Measurements from ENCODE around the gene ING1.
"Not testable (repeated sequence)": the region's sequence is repeated elsewhere in the genome, so short reads cannot be mapped to it uniquely, and the experiment has no call there.

The ING1 gene

DNA sequence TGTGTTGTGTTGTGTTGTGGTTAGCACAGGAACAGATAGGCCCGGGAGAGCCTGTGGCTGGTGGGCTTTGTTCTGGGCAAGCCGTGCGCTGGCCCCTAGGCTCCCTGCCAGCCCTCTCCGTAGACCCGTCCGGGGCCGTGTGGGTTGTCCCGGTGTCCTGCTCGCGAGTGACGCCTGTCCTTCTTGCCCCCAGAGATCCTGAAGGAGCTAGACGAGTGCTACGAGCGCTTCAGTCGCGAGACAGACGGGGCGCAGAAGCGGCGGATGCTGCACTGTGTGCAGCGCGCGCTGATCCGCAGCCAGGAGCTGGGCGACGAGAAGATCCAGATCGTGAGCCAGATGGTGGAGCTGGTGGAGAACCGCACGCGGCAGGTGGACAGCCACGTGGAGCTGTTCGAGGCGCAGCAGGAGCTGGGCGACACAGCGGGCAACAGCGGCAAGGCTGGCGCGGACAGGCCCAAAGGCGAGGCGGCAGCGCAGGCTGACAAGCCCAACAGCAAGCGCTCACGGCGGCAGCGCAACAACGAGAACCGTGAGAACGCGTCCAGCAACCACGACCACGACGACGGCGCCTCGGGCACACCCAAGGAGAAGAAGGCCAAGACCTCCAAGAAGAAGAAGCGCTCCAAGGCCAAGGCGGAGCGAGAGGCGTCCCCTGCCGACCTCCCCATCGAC, 5.7 kb downstream of the ING1 start:
- DNase-seq: no peak

DNA sequence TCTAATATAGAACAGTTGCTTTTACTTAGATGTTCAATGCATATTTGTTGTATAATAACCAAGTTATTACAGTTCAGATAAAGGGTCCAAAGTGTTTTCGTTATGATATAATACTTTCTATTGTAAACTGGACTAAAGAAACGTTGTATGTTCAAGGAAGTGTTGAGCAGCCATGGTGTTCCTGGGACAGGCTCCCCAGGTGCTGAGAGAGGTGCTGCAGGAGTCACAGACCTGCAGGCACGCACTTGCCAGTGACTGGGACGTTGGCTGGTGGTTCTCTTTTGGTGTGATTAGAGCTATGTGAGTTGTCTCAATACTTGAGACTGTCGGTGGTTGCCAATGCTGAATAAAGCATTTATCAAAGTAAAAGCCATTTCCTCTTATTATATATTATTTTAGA, 9.5 kb downstream of the ING1 start:
- no peak for DNase-seq

DNA sequence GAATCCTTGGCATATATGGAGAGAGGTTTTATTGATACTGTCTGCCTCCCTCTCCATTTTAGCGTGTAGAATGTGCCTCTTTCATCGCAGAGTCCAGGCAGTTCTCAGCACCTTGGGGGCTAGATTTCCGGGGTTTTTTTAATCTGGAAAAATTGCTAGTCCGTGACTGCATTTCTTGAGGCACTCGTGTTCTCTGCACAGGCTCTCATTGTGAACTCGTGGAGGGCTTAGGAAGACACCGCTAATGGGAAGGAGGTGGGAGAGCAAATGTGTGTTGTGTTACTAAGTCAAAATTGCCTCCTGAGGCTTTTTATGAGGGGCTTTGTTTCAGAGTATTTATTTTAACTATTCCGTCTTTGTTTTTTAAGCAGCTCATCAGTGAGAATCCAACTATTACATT, 10.1 kb downstream of the ING1 start:
- no peak for DNase-seq

DNA sequence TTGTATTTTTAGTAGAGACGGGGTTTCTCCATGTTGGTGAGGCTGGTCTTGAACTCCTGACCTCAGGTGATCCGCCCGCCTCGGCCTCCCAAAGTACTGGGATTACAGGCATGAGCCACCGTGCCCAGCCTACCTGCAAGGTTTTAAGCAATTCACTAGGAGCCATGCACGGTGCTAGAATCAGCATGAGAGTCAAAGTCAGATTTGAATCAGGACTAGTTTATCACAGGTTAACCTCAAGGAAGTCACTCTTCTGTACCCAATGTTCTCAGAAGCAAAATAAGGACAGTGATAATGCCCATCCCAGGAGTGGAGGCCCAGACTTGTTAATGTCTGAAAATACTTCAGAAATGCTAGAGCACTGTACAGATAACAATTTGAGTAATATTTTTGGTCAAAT, 12.7 kb downstream of the ING1 start:
- not testable (repeated sequence) for DNase-seq

DNA sequence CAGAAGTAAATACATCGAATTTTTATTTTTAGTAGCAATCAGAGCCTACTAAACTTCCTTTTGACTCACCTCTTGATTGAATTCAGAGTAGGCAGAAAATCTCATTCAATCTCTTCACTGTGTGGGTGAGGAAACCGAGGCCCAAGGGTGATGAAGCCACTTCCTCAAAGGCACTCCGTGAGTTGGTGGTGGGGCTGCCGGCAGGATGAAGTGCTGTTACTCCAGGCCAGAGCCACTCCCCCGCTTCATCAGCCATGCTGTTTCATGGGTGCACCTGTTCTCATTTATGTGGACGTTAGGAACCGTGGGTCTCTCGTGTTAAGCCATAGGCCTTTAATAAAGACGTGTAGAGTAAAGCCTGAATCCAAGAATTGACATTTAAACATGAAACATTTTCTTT, 13.2 kb downstream of the ING1 start:
- no peak for DNase-seq

DNA sequence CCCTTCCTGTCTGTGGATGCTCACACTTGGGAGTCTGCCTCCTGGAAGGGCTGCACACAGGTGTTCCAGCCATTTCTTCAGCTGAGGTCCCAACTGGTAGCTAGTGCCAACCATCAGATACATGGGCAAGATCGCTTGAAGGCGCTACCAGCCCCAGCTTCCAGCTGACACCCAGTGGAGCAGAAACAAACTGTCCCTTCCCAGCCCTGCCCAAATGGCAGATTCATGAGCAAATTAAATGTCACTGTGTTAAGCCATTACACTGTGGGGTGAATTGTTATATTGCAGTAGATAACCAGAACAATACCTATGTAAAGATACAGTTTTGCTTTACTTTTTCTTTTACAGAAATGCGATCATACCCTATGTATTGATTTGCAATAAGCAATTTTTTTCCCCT, 17.6 kb downstream of the ING1 start:
- DNase-seq: no peak

DNA sequence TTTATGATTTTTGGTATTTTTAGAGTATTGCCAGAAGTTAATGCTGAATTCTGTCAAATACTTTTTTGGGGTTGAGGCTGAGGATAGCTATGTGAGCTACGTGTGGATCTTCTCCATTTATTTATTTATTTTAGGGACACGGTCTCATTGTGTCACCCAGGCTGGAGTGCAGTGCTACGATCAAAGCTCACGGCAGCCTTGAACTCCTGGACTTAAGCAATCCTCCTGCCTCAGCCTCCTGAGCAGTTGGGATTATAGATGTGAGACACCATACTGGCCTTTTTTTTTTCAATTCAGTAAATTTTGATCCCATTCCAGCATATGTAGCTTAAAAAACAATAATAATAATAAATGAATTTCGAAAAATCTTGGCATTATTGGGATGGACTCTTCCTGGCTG, 21.1 kb downstream of the ING1 start:
- DNase-seq: no peak

DNA sequence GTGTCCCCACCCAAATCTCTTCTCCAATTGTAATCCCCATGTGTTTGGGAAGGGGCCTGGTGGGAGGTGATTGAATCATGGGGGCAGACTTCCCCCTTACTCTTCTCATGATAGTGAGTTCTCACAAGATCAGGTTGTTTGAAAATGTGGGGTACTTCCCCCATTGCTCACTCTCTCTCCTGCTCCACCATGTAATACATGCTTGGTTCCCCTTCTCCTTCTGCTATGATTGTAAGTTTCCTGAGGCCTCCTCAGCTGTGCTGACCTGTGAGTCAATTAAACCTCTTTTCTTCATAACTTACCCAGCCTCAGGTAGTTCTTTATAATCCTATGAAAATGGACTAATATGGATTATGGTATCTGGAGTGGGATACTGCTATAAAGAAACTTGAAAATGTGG, 24.1 kb downstream of the ING1 start:
- no peak for DNase-seq

DNA sequence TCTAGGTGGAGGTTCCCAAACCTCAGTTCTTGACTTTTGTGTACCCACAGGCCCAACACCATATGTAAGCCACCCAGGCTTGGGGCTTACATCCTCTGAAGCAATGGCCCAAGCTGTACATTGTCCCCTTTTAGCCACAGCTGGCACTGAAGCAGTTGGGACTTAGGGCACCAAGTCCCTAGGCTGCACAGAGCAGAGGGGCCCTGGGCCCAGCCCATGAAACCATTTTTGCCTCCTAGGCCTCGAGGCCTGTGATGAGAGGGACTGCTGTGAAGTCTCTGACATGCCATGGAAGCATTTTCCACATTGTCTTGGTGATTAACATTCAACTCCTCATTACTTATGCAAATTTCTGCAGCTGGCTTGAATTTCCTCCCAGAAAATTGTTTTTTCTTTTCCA, 30.2 kb downstream of the ING1 start:
- no peak for DNase-seq

DNA sequence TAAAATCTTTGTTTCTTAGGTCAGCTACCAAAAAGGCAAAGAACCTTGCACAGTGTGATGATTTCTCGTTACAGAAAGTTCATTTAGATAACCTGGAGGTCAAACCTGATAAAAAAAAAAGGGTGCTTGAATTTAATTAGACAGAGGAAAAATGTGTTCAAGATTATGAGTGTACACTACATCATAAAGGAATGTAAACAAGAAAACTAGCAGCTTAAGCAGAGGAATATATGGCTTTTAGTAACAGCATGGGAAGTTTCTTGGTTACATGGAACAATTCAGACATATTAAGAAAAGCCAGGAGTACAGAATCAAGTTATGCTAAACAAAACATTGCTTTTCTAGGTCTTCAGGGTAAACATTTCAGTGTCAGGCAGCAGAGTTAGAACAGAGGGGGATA, 32.9 kb downstream of the ING1 start:
- no peak for DNase-seq

DNA sequence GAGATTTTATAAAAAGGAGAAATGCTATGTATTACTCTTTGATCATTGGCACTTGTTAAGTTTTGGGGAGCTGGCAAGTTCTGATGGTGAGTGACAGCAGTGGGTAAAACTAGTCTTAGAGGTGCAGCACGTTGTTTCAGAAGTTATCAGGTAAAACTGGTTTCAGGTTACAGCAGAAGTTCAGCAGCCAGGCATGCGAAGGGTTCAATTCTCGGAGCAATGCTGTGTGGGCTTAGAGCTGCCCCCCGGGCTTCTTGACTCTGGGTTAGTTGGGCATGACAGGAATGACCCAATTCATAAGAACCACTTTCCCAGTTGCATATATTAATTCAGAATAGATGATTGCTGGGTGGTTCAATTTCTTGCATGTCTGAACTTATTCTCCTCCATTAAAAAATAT, 34.8 kb downstream of the ING1 start:
- DNase-seq: no peak

DNA sequence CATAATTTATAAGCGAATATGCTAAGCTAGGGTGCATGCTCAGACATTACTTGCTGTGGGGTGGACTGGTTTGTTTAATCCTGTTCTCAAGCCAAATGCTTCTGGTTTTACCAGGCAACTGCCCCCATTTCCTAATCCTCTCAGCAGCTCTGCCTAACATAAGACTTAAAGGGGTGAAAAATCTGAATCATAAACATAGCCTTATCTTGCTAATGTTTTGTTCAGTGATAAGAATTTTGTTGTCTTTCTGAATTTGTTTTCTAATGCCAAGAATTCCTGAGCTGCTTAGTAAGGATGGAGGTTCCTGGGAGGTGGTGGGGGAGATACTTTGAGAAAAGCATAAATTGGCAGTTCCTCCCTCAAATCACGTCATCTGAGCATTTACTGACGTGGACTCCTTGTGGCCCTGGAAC, 42.7 kb downstream of the ING1 start:
- DNase-seq: no peak

DNA sequence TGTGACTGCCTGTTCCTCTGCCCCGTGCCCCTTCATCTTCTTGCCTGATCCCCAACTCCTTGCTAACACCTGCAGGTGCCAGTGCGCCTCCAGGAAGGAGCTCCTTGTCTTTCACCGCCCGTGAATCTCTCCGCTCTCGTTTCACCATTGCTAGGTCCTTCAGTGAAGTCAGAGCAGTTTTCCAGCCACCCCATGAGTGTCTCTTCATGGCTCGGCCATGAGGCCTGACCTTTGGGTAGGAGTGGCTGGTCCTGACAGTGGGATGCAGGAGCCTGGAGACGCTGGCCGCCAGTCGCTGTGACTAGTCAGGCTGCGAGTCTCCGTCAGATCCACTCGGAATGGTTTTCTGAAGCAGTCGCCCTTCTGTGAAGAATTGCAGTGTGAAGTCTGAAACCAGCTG, 43.8 kb downstream of the ING1 start:
- no peak for DNase-seq

DNA sequence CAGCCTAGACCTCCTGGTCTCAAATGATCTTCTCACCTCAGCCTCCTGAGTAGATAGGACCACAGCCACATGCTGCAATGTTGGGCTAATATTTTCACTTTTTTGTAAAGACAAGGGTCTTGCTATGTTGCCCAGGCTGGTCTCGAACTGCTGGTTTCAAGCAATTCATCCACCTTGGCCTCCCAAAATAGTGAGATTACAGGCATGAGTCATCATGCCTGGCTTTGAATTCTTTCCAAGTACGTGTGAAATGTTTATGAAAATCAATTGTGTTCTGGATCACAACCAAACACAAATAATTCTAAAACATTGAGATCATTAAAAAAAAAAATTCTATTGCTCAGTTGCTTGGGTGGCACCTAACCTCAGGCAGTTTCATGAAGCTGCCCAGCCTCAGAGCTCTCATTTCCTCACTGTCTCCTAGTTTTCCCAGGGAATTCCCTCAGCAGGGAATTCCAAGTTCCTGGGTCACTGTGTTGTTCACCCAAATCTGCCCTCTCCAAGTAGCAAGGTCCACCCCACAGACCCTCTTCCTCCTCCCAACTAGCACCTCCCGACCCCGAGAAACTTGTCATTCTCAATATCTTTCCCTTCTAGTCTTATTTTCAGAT, 44.8 kb downstream of the ING1 start:
- no peak for DNase-seq

DNA sequence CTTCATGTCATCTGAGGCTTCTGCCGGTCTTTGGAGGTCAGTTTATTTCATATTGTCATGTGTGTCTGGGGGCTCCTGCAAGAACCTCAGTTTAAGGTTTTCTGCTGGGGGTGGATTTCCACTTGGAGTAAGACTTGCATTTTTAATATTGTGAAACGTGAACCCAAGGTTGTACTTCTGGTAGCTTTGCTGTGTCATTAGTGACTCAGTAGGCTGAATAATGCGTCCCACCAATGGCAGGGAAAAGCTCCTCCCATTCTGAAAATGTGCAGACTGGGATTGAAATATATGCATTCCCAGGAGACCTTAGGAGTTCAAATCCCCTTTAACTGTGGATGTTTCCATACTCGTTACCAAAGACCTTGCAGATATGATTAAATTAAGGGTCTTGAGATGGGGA, 46.2 kb downstream of the ING1 start:
- no peak for DNase-seq

DNA sequence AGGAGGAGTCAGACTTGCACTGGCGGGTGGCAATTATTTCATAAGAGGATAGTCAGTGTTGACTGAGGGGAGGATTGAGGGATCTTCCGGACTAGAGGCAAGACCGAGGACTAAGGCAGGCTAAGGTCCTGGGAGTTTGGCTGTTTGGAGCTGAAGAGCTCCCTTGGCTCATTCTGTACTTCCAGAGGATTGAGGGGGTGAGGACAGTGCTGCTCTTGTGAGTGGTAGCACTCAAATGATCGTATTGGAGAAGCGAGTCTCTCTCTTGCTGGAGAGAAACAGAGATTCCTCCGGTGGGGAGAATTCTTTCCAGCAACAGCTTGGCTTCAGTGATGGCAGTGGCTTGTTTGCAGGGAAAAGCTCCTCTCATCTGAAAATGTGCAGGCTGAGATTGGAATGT, 47.1 kb downstream of the ING1 start:
- no peak for DNase-seq

DNA sequence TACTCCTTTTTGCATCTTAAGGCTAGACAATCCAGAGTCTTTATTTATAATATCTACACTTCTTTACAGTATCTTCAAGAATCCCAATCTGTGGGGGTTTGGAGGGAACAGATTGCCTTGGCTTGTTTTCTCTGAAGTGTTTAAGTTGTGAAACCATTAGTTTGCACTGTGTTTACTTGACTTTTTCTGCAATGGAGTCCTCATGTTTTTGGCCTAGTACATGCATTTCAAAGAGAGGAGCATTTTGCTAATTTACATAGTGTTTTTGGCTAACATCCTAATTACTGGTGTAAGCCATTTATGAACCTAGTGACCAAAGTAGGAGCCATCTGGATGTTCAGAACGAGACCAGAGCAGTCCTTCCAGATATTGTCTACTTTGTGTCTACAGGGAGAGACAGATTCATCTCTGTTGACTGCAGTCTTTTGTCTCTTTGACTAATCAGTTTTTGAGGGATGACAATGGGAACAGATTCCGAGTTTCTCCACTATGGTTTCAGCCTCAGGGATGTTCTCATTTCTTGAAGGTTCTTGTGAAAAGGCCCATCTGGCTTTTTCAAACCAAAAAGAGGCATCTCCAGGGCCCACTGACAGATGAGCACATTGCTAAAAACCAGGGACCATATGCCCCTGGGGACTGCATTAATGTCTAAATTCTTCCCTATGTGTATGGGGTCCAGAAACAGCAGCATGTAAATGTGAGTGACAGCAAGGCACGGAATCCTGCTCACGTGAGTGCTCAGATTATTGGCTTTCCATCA, 53.4 kb downstream of the ING1 start:
- no peak for DNase-seq

DNA sequence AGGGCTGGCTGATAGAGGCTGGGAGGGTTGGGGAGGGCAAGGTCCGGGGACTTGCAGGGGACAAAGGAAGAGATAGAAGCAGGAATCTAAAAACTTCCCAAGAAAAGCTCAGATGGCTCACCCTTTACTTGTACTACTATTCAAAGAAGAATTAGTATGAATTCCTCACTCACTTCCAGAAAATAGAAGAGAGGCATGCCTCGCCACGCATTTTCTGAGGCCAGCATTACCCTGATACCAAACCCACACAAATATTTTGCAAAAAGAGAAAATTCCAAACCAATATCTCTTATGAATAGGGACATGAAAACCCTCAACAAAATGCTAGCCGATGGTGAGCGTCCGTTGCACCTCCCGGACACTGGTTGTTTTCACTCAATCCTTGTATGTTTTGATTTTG, 54.0 kb downstream of the ING1 start:
- DNase-seq: no peak

DNA sequence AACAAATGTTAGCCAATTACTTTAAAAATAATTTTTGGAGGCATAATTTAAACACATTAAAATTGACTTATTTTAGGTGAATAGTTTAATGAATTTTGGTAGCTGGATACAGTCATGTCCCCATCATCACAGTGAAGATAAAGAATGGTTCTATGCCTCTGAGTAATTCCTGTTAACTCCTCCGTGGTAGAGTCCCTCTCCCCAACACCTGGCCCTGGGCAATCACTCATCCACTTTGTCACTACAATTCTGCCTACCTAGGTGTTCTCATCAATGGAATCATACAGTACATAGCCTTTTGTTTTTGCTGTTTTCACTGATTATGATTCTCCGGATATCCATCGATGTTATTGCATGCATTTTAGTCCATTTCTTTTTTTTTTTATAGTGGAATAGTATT, 55.6 kb downstream of the ING1 start:
- no peak for DNase-seq

DNA sequence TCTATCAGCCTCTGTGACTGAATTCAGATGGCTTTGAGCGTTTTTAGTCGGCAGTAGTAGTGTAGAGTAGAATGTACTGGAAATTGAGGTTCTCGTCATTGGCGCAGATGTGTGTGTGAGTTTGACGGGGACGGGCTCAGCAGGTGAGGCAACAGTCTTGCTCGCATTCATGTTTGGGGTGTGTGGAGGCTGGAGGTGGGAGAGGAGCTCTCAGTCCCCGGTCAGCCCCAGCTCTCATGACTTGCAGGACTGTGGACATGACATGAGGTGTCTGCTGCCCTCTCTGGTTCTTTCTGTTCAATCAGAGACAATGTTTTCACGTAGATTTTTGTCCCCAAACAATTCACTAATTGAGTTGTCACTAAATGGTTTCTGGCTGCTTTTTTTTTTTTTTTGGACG, 57.2 kb downstream of the ING1 start:
- no peak for DNase-seq

DNA sequence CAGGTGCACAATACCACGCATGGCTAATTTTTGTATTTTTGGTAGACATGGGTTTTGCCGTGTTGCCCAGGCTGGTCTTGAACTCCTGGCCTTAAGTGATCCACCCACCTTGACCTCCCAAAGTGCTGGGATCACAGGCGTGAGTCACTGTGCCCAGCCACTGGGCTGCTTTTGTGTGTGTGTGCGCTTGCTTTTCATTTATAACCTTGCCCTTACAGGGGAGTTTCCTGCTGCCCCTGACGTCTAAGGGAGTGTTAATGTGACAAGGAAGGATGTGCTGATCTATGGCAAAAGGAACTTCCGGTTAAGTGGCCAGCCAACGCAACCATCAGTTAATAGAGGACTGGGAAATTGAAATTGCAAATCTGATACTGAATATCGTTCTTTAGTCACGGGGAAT, 57.7 kb downstream of the ING1 start:
- DNase-seq: no peak

DNA sequence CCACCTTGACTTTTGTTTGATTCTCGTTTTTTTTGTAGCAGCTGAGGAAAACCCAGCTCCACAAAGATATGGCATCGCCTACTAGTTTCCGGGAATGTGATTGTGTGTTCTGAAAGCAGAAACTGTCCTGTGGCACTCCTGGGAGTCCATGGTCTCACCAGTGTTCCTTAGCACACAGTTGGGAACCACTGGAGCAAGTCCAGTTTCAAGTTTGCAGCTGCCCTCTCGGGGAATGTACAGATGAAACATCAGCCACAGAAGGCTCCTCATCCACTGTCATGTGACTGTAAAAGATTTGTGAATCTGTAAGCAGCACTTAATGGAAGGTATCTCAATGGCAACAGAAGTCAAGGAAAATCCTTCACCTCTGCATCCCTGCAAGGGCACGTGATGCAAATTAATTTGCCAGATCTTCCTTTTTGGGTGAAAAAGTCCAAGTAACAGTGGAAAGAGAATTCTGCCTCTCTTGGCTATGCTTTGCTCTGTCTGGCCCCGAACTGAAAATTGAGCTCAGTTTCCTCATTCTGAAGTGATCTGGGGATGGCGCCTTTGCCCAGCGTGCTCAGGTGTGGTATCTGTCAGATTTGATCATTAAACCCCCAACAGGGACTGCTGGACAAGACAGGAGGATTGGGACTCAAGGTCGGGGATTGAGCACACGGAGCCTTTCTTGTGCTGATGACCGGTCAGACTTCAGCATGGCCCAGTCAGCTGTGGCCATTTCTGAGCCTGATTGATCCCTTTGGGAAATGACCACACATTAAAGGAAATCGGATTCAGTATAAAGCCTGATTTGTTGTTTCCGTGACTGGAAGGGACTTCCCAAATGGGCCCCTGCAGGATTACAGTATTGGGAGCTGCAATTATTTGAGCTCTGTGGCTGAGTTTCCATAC, 58.8 kb downstream of the ING1 start:
- DNase-seq: no peak

All from DMS 273 treated with DMSO at 0.1 percent for 48 hours (cell line).